Lower leg skin (tissue), 4 donors: ENCODE results near the gene LOXL3. TPM values are rescaled to one million over a fixed set of nuclear protein-coding genes. Genes with fewer than 3 reads are reported as not detected.
"Not testable (repeated sequence)": the region's sequence is repeated elsewhere in the genome, so short reads cannot be mapped to it uniquely, and the experiment has no call there.

Source experiments
- DNase-seq, 2 donors: peaks; one replicate each; pipeline ENCODE4 v3.0.0-alpha.2; 2019; ENCODE audit warnings: low spot score in 2 of 2
- H3K4me3 ChIP-seq: fragments of 200-600 bp; sonication (generic); 2 replicates; pipeline ENCODE4 v1.5.1; 2017; ENCODE audit warnings: mild to moderate bottlenecking, low read depth; ENCODE audit not compliant: poor library complexity, severe bottlenecking
- CTCF ChIP-seq, 3 donors: fragments of 450-650 bp; IDR thresholded peaks; one replicate each; pipeline ENCODE4 v1.5.1; 2016; ENCODE audit warnings: antibody characterized with exemption in 3 of 3, mild to moderate bottlenecking in 3 of 3, moderate library complexity in 2 of 3
- POLR2A ChIP-seq, 2 donors: fragments of 450-650 bp; IDR thresholded peaks; one replicate each; pipeline ENCODE4 v1.6.1; 2016 to 2017; ENCODE audit warnings: antibody characterized with exemption in 2 of 2, mild to moderate bottlenecking in 1 of 2, moderate library complexity in 1 of 2
- WGBS, 2 donors: methylation state at CpG; one replicate each; pipeline ENCODE4 v1.1.5; 2018; 5-methylcytosine and 5-hydroxymethylcytosine counted together
- intact Hi-C: fragments of 100-400 bp; cut with DNase I; formaldehyde crosslinking; loops from one replicate; pipeline ENCODE4 v1.15.0; 2023; ENCODE audit warnings: low total_unique reads
- total RNA-seq, 4 donors: library from RNA; depleted of rRNA; stranded (reverse); fragments of >200 nt; gene quantifications; one replicate each; pipeline ENCODE4 v1.1.0, GENCODE V29; 2016

The LOXL3 gene
- total RNA-seq, 4 donors from 2014 or later = 0.17 to 2.5 (median 1.4) TPM

GRCh38 chr2:74562126-74562775, 8.5 kb upstream of the LOXL3 start:
- 86 to 87% methylated on average over 7 of the region's 7 CpGs for WGBS, 2 donors
- no peak overlapping the region for H3K4me3 ChIP-seq
- no peak for TF ChIP-seq POLR2A (IDR thresholded peaks at IDR 0.05)
- no peak for TF ChIP-seq CTCF (IDR thresholded peaks at IDR 0.05)
- intact Hi-C loops = no loop called here
- DNase-seq = peak in 1 of 2 donors; percentile 80

DNA sequence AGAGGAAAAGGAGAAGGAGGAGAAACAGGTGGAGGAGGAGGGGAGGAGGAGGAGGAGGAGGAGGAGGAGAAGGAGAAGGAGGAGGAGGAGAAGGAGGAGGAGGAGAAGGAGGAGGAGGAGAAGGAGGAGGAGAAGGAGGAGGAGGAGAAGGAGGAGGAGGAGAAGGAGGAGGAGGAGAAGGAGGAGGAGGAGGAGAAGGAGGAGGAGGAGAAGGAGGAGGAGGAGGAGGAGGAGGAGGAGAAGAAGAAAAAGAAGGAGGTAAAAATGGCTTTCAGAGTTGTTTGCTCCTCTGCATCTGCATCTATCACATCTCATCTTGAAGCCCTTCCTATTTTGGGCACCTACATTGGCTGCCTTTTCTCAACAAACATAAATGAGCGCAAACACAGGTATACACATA, 7.3 kb upstream of the LOXL3 start:
- DNase-seq, intact Hi-C loops, H3K4me3 ChIP-seq: not testable (repeated sequence)
- 81 to 96% methylated on average over 1 of the region's 1 CpG for WGBS, 2 donors

- TF ChIP-seq CTCF (IDR thresholded peaks at IDR 0.05) (no peak), POLR2A (IDR thresholded peaks at IDR 0.05) (no peak)
- intact Hi-C loops = no loop called here
- DNase-seq = peak in 1 of 2 donors; percentile 70
- WGBS, 2 donors = 45 to 61% methylated on average over 6 of the region's 6 CpGs
- no peak overlapping the region for H3K4me3 ChIP-seq
Observed at GRCh38 chr2:74560591-74560990, 6.8 kb upstream of the LOXL3 start.

GRCh38 chr2:74559912-74560311, 6.2 kb upstream of the LOXL3 start:
- intact Hi-C loops = no loop called here
- no peak overlapping the region for H3K4me3 ChIP-seq
- 30 to 35% methylated on average over 5 of the region's 5 CpGs for WGBS, 2 donors
- no peak for DNase-seq
- TF ChIP-seq POLR2A (IDR thresholded peaks at IDR 0.05) (no peak), CTCF (IDR thresholded peaks at IDR 0.05) (no peak)

DNA sequence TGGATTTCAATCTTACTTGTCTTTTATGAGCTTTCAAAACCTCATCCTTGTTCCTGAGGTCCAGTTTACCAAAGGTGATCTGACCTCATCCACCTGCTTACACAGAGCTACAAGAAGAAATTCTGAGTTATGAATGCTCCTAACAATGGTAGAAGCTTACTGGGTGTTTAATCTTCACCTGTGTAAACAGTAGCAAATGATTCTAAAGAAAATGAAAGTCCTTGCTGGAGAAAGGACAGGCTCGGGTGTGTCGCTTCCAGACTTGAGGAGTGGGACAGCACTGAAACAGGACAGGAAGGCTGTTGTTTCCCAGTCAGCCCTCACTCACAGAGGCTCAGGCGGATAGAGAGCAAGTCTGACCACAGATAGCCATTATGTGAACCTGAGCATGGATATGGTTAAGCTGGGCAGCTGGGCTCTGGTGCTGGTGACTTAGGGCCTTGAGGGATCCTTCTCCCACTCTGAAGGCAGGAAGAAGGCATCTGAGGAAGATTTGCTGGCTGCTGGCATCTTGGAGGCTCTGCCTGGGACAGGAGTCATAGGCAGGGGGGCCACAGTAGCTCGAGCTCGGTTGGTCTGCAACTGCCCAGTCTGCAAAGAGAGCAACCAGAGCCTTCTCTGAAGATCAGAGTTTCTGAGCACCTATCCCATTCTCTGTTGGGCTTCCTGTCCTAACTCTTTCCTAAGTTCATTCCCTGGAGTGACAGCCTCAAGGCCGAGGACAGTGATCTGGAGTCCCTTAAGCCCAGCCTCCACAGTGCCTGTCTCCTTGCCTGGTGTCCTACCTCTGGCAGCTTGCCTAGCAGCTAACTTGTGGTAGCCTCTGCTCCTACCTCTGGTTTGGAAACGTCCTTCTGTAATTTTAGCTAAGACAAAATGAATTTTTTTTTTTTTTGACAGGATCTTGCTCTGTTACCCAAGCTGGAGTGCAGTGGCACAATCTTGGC, 4.8 kb upstream of the LOXL3 start:
- WGBS, 2 donors = 71 to 82% methylated on average over 7 of the region's 7 CpGs
- intact Hi-C loops = no loop called here
- H3K4me3 ChIP-seq = no peak overlapping the region
- TF ChIP-seq CTCF (IDR thresholded peaks at IDR 0.05) (no peak), POLR2A (IDR thresholded peaks at IDR 0.05) (no peak)
- peak in 1 of 2 donors; percentile 75 for DNase-seq

DNA sequence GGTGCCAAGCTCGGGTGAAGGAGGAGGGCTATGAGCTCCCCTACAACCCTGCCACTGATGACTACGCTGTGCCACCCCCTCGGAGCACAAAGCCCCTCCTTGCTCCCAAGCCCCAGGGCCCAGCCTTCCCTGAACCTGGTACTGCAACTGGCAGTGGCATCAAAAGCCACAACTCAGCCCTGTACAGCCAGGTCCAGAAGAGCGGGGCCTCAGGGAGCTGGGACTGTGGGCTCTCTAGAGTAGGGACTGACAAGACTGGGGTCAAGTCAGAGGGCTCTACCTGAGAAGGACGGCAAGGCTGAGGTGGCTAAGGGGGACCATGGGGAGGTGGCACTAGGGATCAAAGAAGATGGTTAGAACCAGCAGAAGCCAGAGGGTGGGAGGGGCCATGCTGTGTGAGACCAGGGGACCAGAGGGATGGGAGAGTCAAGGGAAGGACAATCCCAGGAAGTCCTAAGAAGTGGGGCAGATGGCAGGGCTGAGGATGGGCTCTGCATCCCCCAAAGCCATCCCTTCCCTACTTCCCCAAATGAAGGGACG, 3.2 kb upstream of the LOXL3 start:
- WGBS, 2 donors = 88 to 91% methylated on average over 5 to 6 of the region's 6 CpGs
- no peak overlapping the region for H3K4me3 ChIP-seq
- peak in 1 of 2 donors; percentile 82 for DNase-seq
- intact Hi-C loops = no loop called here
- TF ChIP-seq POLR2A (IDR thresholded peaks at IDR 0.05) (no peak), CTCF (IDR thresholded peaks at IDR 0.05) (no peak)
